GM12864 (cell line): ENCODE measurements around the gene AKAP1.
A peak's percentile ranks its signal among the peaks of the same experiment; 100 is the strongest.

Experiments
- DNase-seq: peaks from one replicate; pipeline ENCODE4 v3.0.0-alpha.2; 2011; ENCODE audit warnings: low read depth
- H3K4me3 ChIP-seq: 2 replicates; pipeline ENCODE4 v1.5.1; 2011; ENCODE audit warnings: mild to moderate bottlenecking, low read depth, low read length, control low read depth
- TF ChIP-seq, protein P1 (sequence below): IDR thresholded peaks from 2 replicates; pipeline ENCODE4 v1.5.1; 2011; ENCODE audit warnings: low read depth, mild to moderate bottlenecking, moderate library complexity, low read length, control low read depth, inconsistent platforms; ENCODE audit errors: missing control alignments

The AKAP1 gene

DNA sequence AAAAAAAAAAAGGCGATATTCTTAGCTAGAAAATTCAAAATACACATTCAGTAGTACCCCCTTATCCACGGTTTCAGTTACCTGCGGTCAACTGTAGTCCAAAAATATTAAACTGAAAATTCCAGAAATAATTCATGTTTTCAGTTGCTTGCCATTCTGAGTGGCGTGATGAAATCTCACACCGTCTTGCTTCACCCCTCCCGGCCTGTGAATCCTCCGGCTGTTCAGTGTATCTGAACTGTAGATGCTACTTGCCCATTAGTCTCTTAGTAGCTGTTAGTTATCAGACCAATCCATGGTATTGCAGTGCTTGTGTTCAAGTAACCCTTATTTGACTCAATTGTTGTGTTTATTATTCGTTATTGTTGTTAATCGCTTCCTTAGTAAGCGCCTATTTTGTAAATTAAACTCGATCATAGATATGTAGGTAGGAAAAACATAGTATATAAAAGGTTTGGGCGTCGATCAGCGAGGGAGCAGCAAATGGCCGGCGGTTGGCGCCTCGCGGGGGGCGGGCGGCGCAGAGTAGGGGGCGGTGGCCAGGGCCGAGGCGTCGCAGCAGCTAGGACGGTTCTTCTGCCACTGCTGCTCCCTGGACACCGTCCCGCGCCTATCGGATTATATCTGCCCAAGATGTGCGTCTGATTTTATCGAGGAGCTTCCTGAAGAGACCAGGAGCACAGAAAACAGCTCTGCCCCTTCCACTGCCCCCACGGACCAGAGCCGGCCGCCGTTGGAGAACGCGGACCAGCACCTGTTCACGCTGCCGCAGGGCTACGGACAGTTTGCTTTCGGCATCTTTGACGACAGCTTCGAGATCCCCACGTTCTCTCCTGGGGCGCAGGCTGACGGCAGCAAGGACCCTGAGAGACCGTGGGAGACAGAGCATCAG is 39.8 kb upstream of the AKAP1 start:
- DNase-seq, result no peak
- H3K4me3 ChIP-seq, result no peak overlapping the region; the same call in 1 of the 2 replicates
- TF ChIP-seq, protein P1, sequence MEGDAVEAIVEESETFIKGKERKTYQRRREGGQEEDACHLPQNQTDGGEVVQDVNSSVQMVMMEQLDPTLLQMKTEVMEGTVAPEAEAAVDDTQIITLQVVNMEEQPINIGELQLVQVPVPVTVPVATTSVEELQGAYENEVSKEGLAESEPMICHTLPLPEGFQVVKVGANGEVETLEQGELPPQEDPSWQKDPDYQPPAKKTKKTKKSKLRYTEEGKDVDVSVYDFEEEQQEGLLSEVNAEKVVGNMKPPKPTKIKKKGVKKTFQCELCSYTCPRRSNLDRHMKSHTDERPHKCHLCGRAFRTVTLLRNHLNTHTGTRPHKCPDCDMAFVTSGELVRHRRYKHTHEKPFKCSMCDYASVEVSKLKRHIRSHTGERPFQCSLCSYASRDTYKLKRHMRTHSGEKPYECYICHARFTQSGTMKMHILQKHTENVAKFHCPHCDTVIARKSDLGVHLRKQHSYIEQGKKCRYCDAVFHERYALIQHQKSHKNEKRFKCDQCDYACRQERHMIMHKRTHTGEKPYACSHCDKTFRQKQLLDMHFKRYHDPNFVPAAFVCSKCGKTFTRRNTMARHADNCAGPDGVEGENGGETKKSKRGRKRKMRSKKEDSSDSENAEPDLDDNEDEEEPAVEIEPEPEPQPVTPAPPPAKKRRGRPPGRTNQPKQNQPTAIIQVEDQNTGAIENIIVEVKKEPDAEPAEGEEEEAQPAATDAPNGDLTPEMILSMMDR, result no peak

DNA sequence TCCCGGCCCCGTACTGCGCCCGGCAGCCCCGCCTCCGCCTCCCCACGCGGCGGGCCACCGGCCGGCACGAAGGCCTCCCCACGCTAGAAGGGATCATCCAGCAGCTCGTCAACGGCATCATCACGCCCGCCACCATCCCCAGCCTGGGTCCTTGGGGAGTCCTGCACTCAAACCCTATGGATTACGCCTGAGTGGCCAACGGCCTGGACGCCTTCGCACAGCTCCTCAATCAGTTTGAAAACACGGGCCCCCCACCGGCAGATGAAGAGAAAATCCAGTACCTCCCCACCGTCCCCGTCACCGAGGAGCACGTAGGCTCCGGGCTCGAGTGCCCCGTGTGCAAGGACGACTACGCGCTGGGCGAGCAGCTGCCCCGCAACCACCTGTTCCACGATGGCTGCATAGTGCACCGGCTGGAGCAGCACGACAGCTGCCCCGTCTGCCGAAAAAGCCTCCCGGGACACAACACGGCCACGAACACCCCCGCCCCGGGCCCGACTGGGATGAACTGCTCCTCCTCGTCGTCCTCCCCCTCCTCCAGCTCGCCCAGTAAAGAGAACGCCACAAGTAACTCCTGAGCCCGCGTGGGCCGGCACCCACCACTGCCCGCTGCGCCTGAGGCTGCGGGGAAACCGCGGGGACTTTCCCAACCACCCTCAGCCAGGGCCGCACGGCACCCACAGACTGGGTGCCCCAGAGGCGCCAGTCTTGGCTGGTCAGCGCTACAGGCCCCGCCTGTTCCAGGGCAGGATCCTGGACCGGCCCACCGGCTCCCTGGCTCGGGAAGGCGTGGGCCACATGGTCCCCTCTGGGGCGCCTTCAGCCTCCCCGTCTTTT is 39.0 kb upstream of the AKAP1 start:
- H3K4me3 ChIP-seq, result peak overlapping the region; percentile 25
- TF ChIP-seq, protein P1, result no peak
- no peak for DNase-seq

DNA sequence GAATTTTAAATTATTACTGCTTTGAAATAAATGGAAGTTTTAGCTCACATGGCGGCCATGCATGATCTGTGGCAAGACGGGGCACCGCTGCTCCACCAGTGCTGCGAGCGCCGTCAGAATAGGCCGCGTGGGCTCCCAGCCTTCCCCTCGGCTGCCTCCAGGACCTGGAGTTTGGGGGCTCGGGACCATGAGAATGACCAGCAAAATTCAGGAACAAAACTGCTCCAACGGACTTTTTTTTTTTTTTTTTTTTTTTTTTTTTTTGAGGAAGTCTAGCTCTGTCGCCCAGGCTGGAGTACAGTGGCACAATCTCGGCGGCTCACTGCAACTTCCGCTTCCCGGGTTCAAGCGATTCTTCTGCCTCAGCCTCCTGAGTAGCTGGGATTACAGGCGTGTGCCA is 38.3 kb upstream of the AKAP1 start:
- DNase-seq, result no peak
- H3K4me3 ChIP-seq, result peak overlapping the region; percentile 25; the same call in 1 of the 2 replicates
- TF ChIP-seq, protein P1, result no peak

DNA sequence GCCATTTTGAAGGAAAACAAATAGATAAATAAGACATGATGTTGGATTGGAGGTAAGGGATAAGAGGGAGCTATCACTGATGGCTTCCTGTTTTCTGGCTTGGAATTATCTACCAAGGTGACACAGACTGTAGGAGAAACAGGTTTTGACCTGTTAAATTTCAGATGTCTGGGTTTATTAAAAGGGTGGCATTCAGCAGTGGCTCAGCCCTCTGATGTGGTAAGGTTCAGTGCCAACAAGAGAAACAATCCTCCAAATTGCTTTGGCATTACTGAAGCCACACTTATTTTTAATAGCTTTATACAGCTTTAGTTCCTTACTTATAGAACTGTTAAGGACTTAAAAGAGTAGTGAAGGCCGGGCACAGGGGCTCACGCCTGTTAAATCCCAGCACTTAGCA is 37.0 kb upstream of the AKAP1 start:
- TF ChIP-seq, protein P1, result no peak
- no peak overlapping the region for H3K4me3 ChIP-seq
- no peak for DNase-seq

DNA sequence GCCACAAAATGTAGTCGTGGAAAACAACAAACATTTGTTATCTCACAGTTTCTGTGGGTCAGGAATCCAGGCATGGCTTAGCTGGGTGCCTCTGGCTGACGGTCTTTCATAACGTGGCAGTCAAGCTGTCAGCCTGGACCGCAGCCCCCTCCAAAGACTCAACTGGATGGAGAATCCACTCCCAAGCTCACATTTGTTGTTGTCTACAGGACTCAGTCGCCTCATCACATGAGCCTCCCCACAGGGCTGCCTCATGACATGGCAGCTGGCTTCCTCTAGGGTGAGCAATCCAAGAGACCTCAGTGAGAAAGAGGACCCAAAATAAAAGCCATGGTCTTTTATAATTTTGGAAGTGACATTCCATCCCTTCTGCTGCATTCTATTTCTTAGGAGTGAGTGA is 34.7 kb upstream of the AKAP1 start:
- DNase-seq, result no peak
- no peak overlapping the region for H3K4me3 ChIP-seq
- TF ChIP-seq, protein P1, result peak; percentile 17

DNA sequence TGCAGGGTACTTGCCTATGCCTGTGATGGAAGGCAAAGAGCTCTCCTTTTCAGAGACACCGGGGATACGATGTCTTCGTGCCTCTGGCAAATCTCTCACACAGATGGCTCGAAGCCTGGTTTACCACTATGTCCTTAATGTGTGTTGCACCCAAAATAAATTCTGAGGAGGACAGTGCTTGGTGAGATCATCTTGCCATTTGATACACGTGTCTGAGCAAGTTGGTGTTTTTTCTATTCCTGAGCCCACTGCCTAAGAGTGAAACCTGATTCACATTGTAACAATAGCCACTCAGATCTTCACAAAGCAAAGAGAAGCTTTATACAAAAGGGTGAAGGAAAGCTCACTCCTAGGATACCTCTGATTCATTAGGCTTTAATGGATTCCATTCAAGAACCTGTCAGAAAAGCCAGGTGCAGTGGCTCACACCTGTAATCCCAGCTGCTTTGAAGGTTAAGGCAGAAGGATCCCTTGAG is 33.1 kb upstream of the AKAP1 start:
- H3K4me3 ChIP-seq, result no peak overlapping the region
- DNase-seq, result no peak
- TF ChIP-seq, protein P1, result no peak
